Measurements from ENCODE around the gene MEI1. TPM values are rescaled to one million over a fixed set of nuclear protein-coding genes. Genes with fewer than 3 reads are reported as not detected.

Gene MEI1
- total RNA-seq, 1 donor from 2014 or later = 2.3 TPM

DNA sequence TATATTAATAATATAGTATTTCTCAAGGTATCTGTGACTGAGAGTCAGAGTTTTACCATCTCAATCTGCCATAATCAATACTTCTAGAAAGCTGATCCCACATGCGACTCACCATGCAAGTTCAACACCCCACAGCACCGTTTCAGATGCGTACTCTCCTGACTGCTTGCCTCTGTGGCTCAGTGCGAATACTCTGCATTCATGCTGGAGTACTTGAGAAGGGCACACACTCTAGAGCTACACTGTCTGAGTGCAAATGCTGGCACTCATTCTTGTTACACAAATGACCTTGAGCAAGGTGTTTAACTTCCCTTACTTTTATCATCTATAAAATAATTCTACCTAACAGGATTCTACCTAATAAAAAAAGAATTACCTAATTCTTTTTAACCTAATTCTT lies 23.2 kb upstream of the MEI1 start:
- H3K27ac ChIP-seq = no peak overlapping the region
- no peaks in the 10 kb centered on the region for H3K4me1 ChIP-seq
- H3K4me3 ChIP-seq = no peak overlapping the region
- H3K27me3 ChIP-seq = no peaks in the 10 kb centered on the region
- peak; percentile 63 for ATAC-seq
- DNase-seq = peak; percentile 3
- peaks cover 75% of the 10 kb centered on the region for H3K36me3 ChIP-seq
- intact Hi-C loops (cut with DNase I) = no loop called here
- no peaks in the 10 kb centered on the region for H3K9me3 ChIP-seq
- TF ChIP-seq, protein P1, sequence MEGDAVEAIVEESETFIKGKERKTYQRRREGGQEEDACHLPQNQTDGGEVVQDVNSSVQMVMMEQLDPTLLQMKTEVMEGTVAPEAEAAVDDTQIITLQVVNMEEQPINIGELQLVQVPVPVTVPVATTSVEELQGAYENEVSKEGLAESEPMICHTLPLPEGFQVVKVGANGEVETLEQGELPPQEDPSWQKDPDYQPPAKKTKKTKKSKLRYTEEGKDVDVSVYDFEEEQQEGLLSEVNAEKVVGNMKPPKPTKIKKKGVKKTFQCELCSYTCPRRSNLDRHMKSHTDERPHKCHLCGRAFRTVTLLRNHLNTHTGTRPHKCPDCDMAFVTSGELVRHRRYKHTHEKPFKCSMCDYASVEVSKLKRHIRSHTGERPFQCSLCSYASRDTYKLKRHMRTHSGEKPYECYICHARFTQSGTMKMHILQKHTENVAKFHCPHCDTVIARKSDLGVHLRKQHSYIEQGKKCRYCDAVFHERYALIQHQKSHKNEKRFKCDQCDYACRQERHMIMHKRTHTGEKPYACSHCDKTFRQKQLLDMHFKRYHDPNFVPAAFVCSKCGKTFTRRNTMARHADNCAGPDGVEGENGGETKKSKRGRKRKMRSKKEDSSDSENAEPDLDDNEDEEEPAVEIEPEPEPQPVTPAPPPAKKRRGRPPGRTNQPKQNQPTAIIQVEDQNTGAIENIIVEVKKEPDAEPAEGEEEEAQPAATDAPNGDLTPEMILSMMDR (IDR thresholded peaks at IDR 0.05) = no peak

DNA sequence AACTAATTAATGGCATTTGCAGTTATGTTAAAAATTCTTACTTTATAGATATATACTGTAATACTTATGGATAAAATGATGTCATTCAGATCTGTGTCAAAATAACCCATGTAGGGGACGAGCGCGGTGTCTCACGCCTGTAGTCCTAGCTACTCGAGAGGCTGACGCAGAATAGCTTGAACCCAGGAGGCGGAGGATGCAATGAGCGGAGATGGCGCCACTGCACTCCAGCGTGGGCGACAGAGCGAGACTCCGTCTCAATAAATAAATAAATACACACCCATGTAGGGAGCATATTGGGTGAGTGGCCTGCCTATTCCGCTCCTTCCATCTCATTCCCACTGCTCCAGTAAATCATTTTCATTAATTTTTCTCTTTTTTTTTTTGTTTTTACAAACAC lies 17.7 kb upstream of the MEI1 start:
- TF ChIP-seq, protein P1 (IDR thresholded peaks at IDR 0.05) = no peak
- H3K4me1 ChIP-seq = peaks cover 4% of the 10 kb centered on the region
- ATAC-seq (no peak), DNase-seq (peak; percentile 61)
- H3K27me3 ChIP-seq = no peaks in the 10 kb centered on the region
- H3K36me3 ChIP-seq = peaks cover 39% of the 10 kb centered on the region
- H3K27ac ChIP-seq = peak overlapping the region; percentile 93
- no peaks in the 10 kb centered on the region for H3K9me3 ChIP-seq
- H3K4me3 ChIP-seq = peak overlapping the region; percentile 67
- intact Hi-C loops (cut with DNase I) = no loop called here

DNA sequence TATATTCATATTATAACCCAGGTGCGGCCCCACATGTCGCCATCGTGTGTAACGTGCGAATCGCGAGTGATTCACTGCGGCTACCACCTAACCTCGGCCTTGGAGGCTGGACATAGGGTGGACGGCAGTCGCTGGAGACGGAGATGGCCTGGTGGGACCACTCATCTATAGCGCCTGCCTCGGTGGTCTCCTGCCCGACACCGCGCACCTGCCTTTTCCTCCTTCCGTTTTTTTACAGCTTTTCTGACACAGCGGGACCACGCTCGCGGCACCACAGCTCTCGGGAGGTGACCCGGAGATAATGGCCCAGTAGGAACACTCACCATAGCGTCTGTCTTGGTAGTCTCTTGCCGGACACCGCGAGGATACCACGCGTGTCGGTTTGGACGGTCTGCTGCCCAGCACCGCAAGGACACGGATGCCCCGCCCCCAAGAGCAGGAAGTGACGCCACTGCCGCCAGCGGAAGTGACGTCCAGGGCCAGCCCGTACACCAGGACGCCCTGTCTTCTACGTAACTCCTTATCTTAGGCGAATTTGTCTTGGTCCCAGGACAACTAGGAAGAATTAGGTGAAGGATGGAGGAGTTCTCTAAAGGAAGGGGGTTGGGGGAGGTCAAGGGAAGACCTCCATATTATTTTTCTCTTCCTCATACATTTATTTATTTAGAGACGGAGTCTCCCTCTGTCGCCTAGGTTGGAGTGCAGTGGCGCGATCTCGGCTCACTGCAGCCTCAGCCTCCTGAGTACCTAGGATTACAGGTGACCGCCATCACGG lies 17.1 kb upstream of the MEI1 start:
- peaks cover 35% of the 10 kb centered on the region for H3K36me3 ChIP-seq
- H3K27me3 ChIP-seq = no peaks in the 10 kb centered on the region
- no peaks in the 10 kb centered on the region for H3K9me3 ChIP-seq
- ATAC-seq (peak; percentile 98), DNase-seq (peak; percentile 92)
- H3K27ac ChIP-seq = peak overlapping the region; percentile 93
- intact Hi-C loops (cut with DNase I) = no loop called here
- H3K4me1 ChIP-seq = peaks cover 10% of the 10 kb centered on the region
- TF ChIP-seq, protein P1 (IDR thresholded peaks at IDR 0.05) = no peak
- H3K4me3 ChIP-seq = peak overlapping the region; percentile 67

DNA sequence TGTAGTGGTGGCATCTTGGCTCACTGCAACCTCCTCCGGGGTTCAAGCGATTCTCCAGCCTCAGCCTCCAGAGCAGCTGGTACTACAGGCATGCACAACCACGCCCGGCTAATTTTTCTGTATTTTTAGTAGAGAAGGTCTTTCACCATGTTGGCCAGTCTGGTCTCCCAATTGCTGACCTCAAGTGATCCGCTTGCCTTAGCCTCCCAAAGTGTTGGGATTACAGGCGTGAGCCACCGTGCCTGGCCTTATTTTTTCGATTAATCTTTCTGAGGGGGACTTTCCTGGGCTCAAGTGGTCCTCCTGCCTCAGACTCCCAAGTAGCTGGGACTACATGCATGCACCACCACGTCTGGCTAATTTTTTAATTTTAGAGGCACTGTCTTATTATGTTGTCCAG lies 16.3 kb upstream of the MEI1 start:
- H3K4me3 ChIP-seq = peak overlapping the region; percentile 67
- DNase-seq = peak; percentile 8
- intact Hi-C loops (cut with DNase I) = no loop called here
- ATAC-seq = no peak
- H3K36me3 ChIP-seq = peaks cover 30% of the 10 kb centered on the region
- H3K27me3 ChIP-seq = no peaks in the 10 kb centered on the region
- peak overlapping the region; percentile 93 for H3K27ac ChIP-seq
- H3K9me3 ChIP-seq = no peaks in the 10 kb centered on the region
- H3K4me1 ChIP-seq = peaks cover 17% of the 10 kb centered on the region
- TF ChIP-seq, protein P1 (IDR thresholded peaks at IDR 0.05) = no peak

DNA sequence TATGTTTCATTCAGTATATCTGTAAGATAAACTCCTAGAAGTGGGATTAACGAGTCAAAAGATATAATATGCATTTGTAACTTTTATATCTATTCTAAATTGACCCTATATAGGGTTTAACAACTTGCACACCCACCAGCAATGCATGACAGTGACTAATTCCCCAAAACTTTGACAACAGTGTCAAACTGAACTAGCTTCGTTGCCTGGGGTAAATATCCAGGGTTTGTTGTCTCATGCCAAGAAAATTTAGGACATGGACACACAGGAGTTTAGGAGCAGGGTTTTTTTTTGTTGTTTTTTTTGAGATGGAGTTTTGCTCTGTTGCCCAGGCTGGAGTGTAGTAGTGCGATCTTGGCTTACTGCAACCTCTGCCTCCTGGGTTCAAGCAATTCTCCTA lies 15.7 kb upstream of the MEI1 start:
- TF ChIP-seq, protein P1 (IDR thresholded peaks at IDR 0.05) = no peak
- no peak for DNase-seq
- intact Hi-C loops (cut with DNase I) = no loop called here
- H3K4me1 ChIP-seq = peaks cover 17% of the 10 kb centered on the region
- ATAC-seq = no peak
- no peaks in the 10 kb centered on the region for H3K9me3 ChIP-seq
- no peak overlapping the region for H3K27ac ChIP-seq
- H3K27me3 ChIP-seq = no peaks in the 10 kb centered on the region
- H3K36me3 ChIP-seq = peaks cover 24% of the 10 kb centered on the region
- no peak overlapping the region for H3K4me3 ChIP-seq

All from upper lobe of right lung (tissue), 1 donor.